Endothelial cell of umbilical vein (primary cell): ENCODE measurements around the gene TSPAN9. TPM values are rescaled to one million over a fixed set of nuclear protein-coding genes. Genes with fewer than 3 reads are reported as not detected.

Experiments used
- BruUV-seq: library from RNA; stranded (reverse); fragments of 400-500 nt; replicated peaks from 2 replicates; lab custom pipeline; 2021; lab: Mats Ljungman, UMichigan
- CTCF ChIA-PET: fragments of 300-600, 350-600 bp; sonication (Branson Sonifier 250); formaldehyde crosslinking; loops from one replicate; lab custom pipeline; 2021; ENCODE audit warnings: antibody characterized with exemption, inconsistent platforms; lab: Charles Lee
- POLR2A ChIA-PET: fragments of 300-600, 350-600 bp; sonication (Branson Sonifier 250); formaldehyde crosslinking; loops from one replicate; lab custom pipeline; 2021; ENCODE audit warnings: antibody characterized with exemption, inconsistent platforms; lab: Charles Lee
- DNase-seq: peaks from one replicate; pipeline ENCODE4 v3.0.0-alpha.2; 2011; ENCODE audit warnings: low read depth, low spot score
- FAIRE-seq: peaks from 2 replicates; lab custom pipeline; 2011; peaks lifted over from hg19 to GRCh38; lab: Jason Lieb, UNC
- H2AFZ ChIP-seq: 2 replicates; pipeline ENCODE4 v1.6.0; 2012; ENCODE audit warnings: low read depth, low read length, control low read depth, inconsistent platforms
- H3K27ac ChIP-seq: 2 replicates; pipeline ENCODE4 v1.5.1; 2011; ENCODE audit warnings: low read depth, mild to moderate bottlenecking, control low read depth, low read length, moderate library complexity; ENCODE audit not compliant: insufficient read depth
- H3K27me3 ChIP-seq, 2 experiments: 2 replicates each; pipeline versions ENCODE4 v1.6.0 to v1.6.1; 2011; ENCODE audit warnings: low read length in 2 of 2, mixed read lengths in 1 of 2; ENCODE audit not compliant: control insufficient read depth in 2 of 2, insufficient read depth in 2 of 2
- H3K36me3 ChIP-seq, 2 experiments: 2 replicates in 1 of 2; 3 replicates in 1 of 2; pipeline ENCODE4 v1.5.1; 2011; ENCODE audit warnings: low read length in 2 of 2, mild to moderate bottlenecking in 1 of 2, moderate library complexity in 1 of 2; ENCODE audit not compliant: control insufficient read depth in 2 of 2, insufficient read depth in 2 of 2; ENCODE audit errors: extremely low read depth in 1 of 2
- H3K4me1 ChIP-seq: 3 replicates; pipeline ENCODE4 v1.5.1; 2011; ENCODE audit warnings: mild to moderate bottlenecking, low read length; ENCODE audit not compliant: control insufficient read depth, insufficient read depth; ENCODE audit errors: extremely low read depth
- H3K4me2 ChIP-seq: 2 replicates; pipeline ENCODE4 v1.6.1; 2011; ENCODE audit warnings: low read length, control low read depth, mixed read lengths; ENCODE audit not compliant: insufficient read depth
- H3K4me3 ChIP-seq, 3 experiments: fragments of 200-600 bp in 1 of 3; sonication (generic), shearing (Covaris generic) in 1 of 3; replicated peaks in 1 of 3; 2 replicates each; pipeline ENCODE4 v1.5.1; 2011 to 2016; ENCODE audit warnings: control low read depth in 3 of 3, low read length in 3 of 3, mild to moderate bottlenecking in 2 of 3, inconsistent platforms in 1 of 3, low read depth in 1 of 3, moderate library complexity in 1 of 3; ENCODE audit not compliant: insufficient read depth in 1 of 3
- H3K79me2 ChIP-seq: 2 replicates; pipeline ENCODE4 v1.6.0; 2012; ENCODE audit warnings: low read length, inconsistent platforms; ENCODE audit not compliant: control insufficient read depth, insufficient read depth
- H3K9ac ChIP-seq: replicated peaks from 2 replicates; pipeline ENCODE3; 2011; ENCODE audit warnings: low read length, control low read depth; ENCODE audit not compliant: insufficient read depth; ENCODE audit errors: extremely low read depth
- H3K9me1 ChIP-seq: replicated peaks from 3 replicates; pipeline ENCODE4 v1.6.0; 2011; ENCODE audit warnings: mild to moderate bottlenecking, low read length; ENCODE audit not compliant: control insufficient read depth, insufficient read depth; ENCODE audit errors: extremely low read depth
- H3K9me3 ChIP-seq: replicated peaks from 2 replicates; pipeline ENCODE4 v1.5.1; 2012; ENCODE audit warnings: low read length, inconsistent platforms; ENCODE audit not compliant: control insufficient read depth, insufficient read depth
- H4K20me1 ChIP-seq: replicated peaks from 2 replicates; pipeline ENCODE3; 2011; ENCODE audit warnings: mild to moderate bottlenecking, low read length; ENCODE audit not compliant: control insufficient read depth, insufficient read depth; ENCODE audit errors: extremely low read depth
- CTCF ChIP-seq, 2 donors: IDR thresholded peaks; 1 replicate in 1 of 2; 2 replicates in 1 of 2; pipeline ENCODE4 v1.5.1; 2011; ENCODE audit warnings: low read length in 2 of 2, mild to moderate bottlenecking in 2 of 2, moderate library complexity in 2 of 2, control low read depth in 1 of 2, inconsistent platforms in 1 of 2, low read depth in 1 of 2; ENCODE audit not compliant: insufficient read depth in 1 of 2; ENCODE audit errors: extremely low read depth in 1 of 2
- EZH2 ChIP-seq: IDR thresholded peaks from 2 replicates; pipeline ENCODE4 v1.6.1; 2012; ENCODE audit warnings: borderline replicate concordance, low read depth, mild to moderate bottlenecking, moderate library complexity, low read length, inconsistent platforms; ENCODE audit not compliant: severe bottlenecking
- FOS ChIP-seq: IDR thresholded peaks from 2 replicates; pipeline ENCODE4 v1.6.1; 2011; ENCODE audit warnings: mild to moderate bottlenecking, low read length, moderate library complexity, borderline replicate concordance; ENCODE audit not compliant: insufficient read depth
- GATA2 ChIP-seq: IDR thresholded peaks from 2 replicates; pipeline ENCODE4 v1.7.0; 2011; ENCODE audit warnings: low read depth, mild to moderate bottlenecking, moderate library complexity, mixed read lengths, low read length; ENCODE audit not compliant: insufficient read length, insufficient read depth
- JUN ChIP-seq: IDR thresholded peaks from 2 replicates; pipeline ENCODE4 v1.6.1; 2011; ENCODE audit warnings: borderline replicate concordance, low read depth; ENCODE audit not compliant: insufficient read length, insufficient read depth
- MYC ChIP-seq: IDR thresholded peaks from one replicate; pipeline ENCODE4 v1.6.1; 2011; ENCODE audit warnings: mild to moderate bottlenecking, low read depth, low read length
- POLR2A ChIP-seq: IDR thresholded peaks from 2 replicates; pipeline ENCODE4 v1.6.1; 2012; ENCODE audit warnings: low read depth, mild to moderate bottlenecking, control low read depth, low read length
- POLR2AphosphoS5 ChIP-seq: IDR thresholded peaks from 2 replicates; pipeline ENCODE4 v1.6.1; 2012; ENCODE audit warnings: low read depth, mild to moderate bottlenecking, control low read depth, low read length, moderate library complexity; ENCODE audit not compliant: insufficient read depth
- dilution Hi-C: fragments of 300-500 bp; cut with MboI; formaldehyde crosslinking; loops from one replicate; pipeline ENCODE4 v1.15.0; 2019; ENCODE audit warnings: low sequenced_read_pairs; ENCODE audit not compliant: extremely low pct_ligation_motif_present
- intact Hi-C: fragments of 100-400 bp; cut with micrococcal nuclease; formaldehyde crosslinking; loops from one replicate; pipeline ENCODE4 v1.10.0; 2022
- polyA plus RNA-seq, 4 experiments: library from polyadenylated mRNA; depleted of rRNA in 3 of 4; stranded (reverse) in 3 of 4; unstranded in 1 of 4; fragments of >200 nt; gene quantifications; 2 replicates each; pipeline versions ENCODE4 v1.2.1 to v1.2.3, GENCODE V29; 2011 to 2012; ENCODE audit warnings: missing spikeins in 1 of 4
- total RNA-seq: library from RNA; stranded (reverse); gene quantifications from 2 replicates; pipeline ENCODE4 v1.2.3, GENCODE V29; 2021
- TF ChIP-seq, protein P1 (sequence below): IDR thresholded peaks from 2 replicates; pipeline ENCODE4 v1.6.1; 2011; ENCODE audit not compliant: insufficient read depth, insufficient read length

Gene TSPAN9
- total and polyA plus RNA-seq, 2 donors (not counting 3 experiments of a cell fraction or from before 2014, with no cell fraction given), result 43.3 to 66.8 TPM

- no peaks in the 10 kb centered on the region for H3K9me3 ChIP-seq
- DNase-seq, result no peak
- ChIA-PET POLR2A (no interaction called here), CTCF (interaction anchor here (1.5 to 14.7 kb wide), 2 partner anchors 10 to 128 kb away, joined by 5 to 312 read pairs; no protein-coding TSS in a partner anchor)
- H3K4me2 ChIP-seq, result no peak overlapping the region
- FAIRE-seq, result no peak
- BruUV-seq, result no TSS peak
- peaks cover 2% of the 10 kb centered on the region for H4K20me1 ChIP-seq
- H3K36me3 ChIP-seq, result peaks cover 0 to 2% of the 10 kb centered on the region in 2 experiments
- H3K79me2 ChIP-seq, result no peaks in the 10 kb centered on the region
- H3K27ac ChIP-seq, result no peak overlapping the region
- H3K9me1 ChIP-seq, result no peaks in the 10 kb centered on the region
- no peak overlapping the region for H3K4me3 ChIP-seq
- dilution Hi-C loops (no loop called here), intact Hi-C loops (no loop called here)
- H3K9ac ChIP-seq, result no peak overlapping the region
- H3K27me3 ChIP-seq, result no peaks in the 10 kb centered on the region
- TF ChIP-seq CTCF (IDR thresholded peaks at IDR 0.05; ENCODE audit: extremely low read depth in 1 of 2, insufficient read depth in 1 of 2, low read depth in 1 of 2, low read length in 2 of 2) (no peak), GATA2 (no peak), POLR2A (no peak), FOS (no peak), POLR2AphosphoS5 (no peak), JUN (no peak), EZH2 (no peak), MYC (no peak)
- TF ChIP-seq, protein P1, sequence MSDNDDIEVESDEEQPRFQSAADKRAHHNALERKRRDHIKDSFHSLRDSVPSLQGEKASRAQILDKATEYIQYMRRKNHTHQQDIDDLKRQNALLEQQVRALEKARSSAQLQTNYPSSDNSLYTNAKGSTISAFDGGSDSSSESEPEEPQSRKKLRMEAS, result no peak
- H2AFZ ChIP-seq, result no peak overlapping the region
- H3K4me1 ChIP-seq, result peaks cover 6% of the 10 kb centered on the region
Observed at GRCh38 chr12:3145546-3146310, 68.5 kb downstream of the TSPAN9 start.
